GM12892 (cell line): ENCODE results near the gene MRPL33.

Experiments used
- POLR2A ChIP-seq: IDR thresholded peaks from 2 replicates; pipeline ENCODE4 v1.6.1; 2011; ENCODE audit warnings: low read depth, low read length, control low read depth
- POLR2AphosphoS5 ChIP-seq: IDR thresholded peaks from 2 replicates; pipeline ENCODE4 v1.6.1; 2011; ENCODE audit warnings: low read depth, low read length, control low read depth

GRCh38 chr2:27751377-27751776 lies 20.1 kb upstream of the MRPL33 start:
- no peak for TF ChIP-seq POLR2AphosphoS5
- no peak for TF ChIP-seq POLR2A
